NCI-H69 (cell line): ENCODE data around the gene RAB13.
A peak's percentile ranks its signal among the peaks of the same experiment; 100 is the strongest.

ENCODE experiments used
- DNase-seq: peaks from one replicate; lab custom pipeline; 2025; lab: John Stamatoyannopoulos, UW

Gene RAB13

GRCh38 chr1:153977250-153978240 lies 8.6 kb downstream of the RAB13 start, which contains the start of gene JTB:
Gene JTB (minus strand): TSS chr1:153977674. CDS start chr1:153977252, 422 bp downstream.
- peak; percentile 95 for DNase-seq

- DNase-seq = peak; percentile 62
Measured at GRCh38 chr1:153976819-153977249, 9.3 kb downstream of the RAB13 start.

- DNase-seq = no peak
Measured at GRCh38 chr1:153973525-153973924, 12.6 kb downstream of the RAB13 start.

- no peak for DNase-seq
Measured at GRCh38 chr1:153973071-153973470, 13.1 kb downstream of the RAB13 start.

GRCh38 chr1:153970346-153970745 lies 15.8 kb downstream of the RAB13 start:
- DNase-seq = no peak

- DNase-seq = no peak
Measured at GRCh38 chr1:153968972-153969371, 17.2 kb downstream of the RAB13 start.

GRCh38 chr1:153968408-153968807 lies 17.7 kb downstream of the RAB13 start:
- peak; percentile 71 for DNase-seq

- DNase-seq = peak; percentile 88
Measured at GRCh38 chr1:153968000-153968363, 18.2 kb downstream of the RAB13 start.

- peak; percentile 99 for DNase-seq
Measured at GRCh38 chr1:153967107-153967999, 18.8 kb downstream of the RAB13 start, which contains the start of gene CREB3L4. Gene CREB3L4 (plus strand): TSS chr1:153967902. CDS start chr1:153968526, 624 bp downstream.

- DNase-seq = peak; percentile 84
Measured at GRCh38 chr1:153963850-153964331, 22.2 kb downstream of the RAB13 start.

GRCh38 chr1:153963030-153963849 lies 22.9 kb downstream of the RAB13 start, which contains the start of gene SLC39A1:
Gene SLC39A1 (minus strand): TSS chr1:153963537. CDS start chr1:153962715, 822 bp downstream.
- peak; percentile 99 for DNase-seq

GRCh38 chr1:153962088-153963029 lies 23.8 kb downstream of the RAB13 start:
- DNase-seq = peak; percentile 59

- no peak for DNase-seq
Measured at GRCh38 chr1:153961421-153961820, 24.7 kb downstream of the RAB13 start.

GRCh38 chr1:153960206-153960605 lies 25.9 kb downstream of the RAB13 start:
- no peak for DNase-seq

- no peak for DNase-seq
Measured at GRCh38 chr1:153959454-153959853, 26.7 kb downstream of the RAB13 start.

GRCh38 chr1:153958961-153959260 lies 27.2 kb downstream of the RAB13 start:
- DNase-seq = no peak

GRCh38 chr1:153958111-153958960 lies 27.8 kb downstream of the RAB13 start, which contains the start of gene CRTC2:
Gene CRTC2 (minus strand): TSS chr1:153958612. CDS start chr1:153958497, 115 bp downstream.
- peak; percentile 100 for DNase-seq

- peak; percentile 60 for DNase-seq
Measured at GRCh38 chr1:153957744-153958110, 28.4 kb downstream of the RAB13 start.
